Endodermal cell (in vitro differentiated cells): ENCODE results near the gene ZNF839. TPM values are rescaled to one million over a fixed set of nuclear protein-coding genes. Genes with fewer than 3 reads are reported as not detected.
"Not testable (repeated sequence)": the region's sequence is repeated elsewhere in the genome, so short reads cannot be mapped to it uniquely, and the experiment has no call there.

Experiments used
- DNase-seq: peaks from one replicate; pipeline ENCODE4 v3.0.0-alpha.2; 2017
- H3K27ac ChIP-seq: 2 replicates; pipeline ENCODE4 v1.5.1; 2013; ENCODE audit warnings: mild to moderate bottlenecking, low read depth, low read length, moderate library complexity
- H3K27me3 ChIP-seq: 2 replicates; pipeline ENCODE4 v1.6.1; 2013; ENCODE audit warnings: mild to moderate bottlenecking, low read length, moderate library complexity; ENCODE audit not compliant: insufficient read depth, control insufficient read depth, poor library complexity, severe bottlenecking
- H3K36me3 ChIP-seq: 2 replicates; pipeline ENCODE4 v1.7.0; 2013; ENCODE audit warnings: mild to moderate bottlenecking, low read length, moderate library complexity; ENCODE audit not compliant: control insufficient read depth, insufficient read depth
- H3K4me1 ChIP-seq: one replicate; pipeline ENCODE4 v1.7.0; 2013; ENCODE audit warnings: low read length; ENCODE audit not compliant: control insufficient read depth, insufficient read depth
- H3K4me3 ChIP-seq: 2 replicates; pipeline ENCODE4 v1.5.1; 2013; ENCODE audit warnings: mild to moderate bottlenecking, low read length, moderate library complexity
- H3K9ac ChIP-seq: 2 replicates; pipeline ENCODE4 v1.6.1; 2013; ENCODE audit warnings: mild to moderate bottlenecking, low read length, moderate library complexity; ENCODE audit not compliant: poor library complexity, severe bottlenecking; ENCODE audit errors: extremely low read depth
- H3K9me3 ChIP-seq: 2 replicates; pipeline ENCODE4 v1.6.1; 2013; ENCODE audit warnings: mild to moderate bottlenecking, low read length, moderate library complexity; ENCODE audit not compliant: control insufficient read depth
- H3K27ac Mint-ChIP-seq: 2 replicates; pipeline ENCODE4 v1.8.0; 2020; ENCODE audit warnings: mixed read lengths
- H3K27me3 Mint-ChIP-seq: 2 replicates; pipeline ENCODE4 v1.8.0; 2021; ENCODE audit warnings: mild to moderate bottlenecking, mixed read lengths; ENCODE audit not compliant: insufficient read depth
- H3K36me3 Mint-ChIP-seq: 2 replicates; pipeline ENCODE4 v1.8.0; 2020; ENCODE audit warnings: low read depth, mixed read lengths
- H3K4me1 Mint-ChIP-seq: 2 replicates; pipeline ENCODE4 v1.8.0; 2020; ENCODE audit warnings: mixed read lengths
- H3K4me3 Mint-ChIP-seq: 2 replicates; pipeline ENCODE4 v1.8.0; 2020; ENCODE audit warnings: mild to moderate bottlenecking, moderate library complexity, mixed read lengths
- H3K9me3 Mint-ChIP-seq: 2 replicates; pipeline ENCODE4 v1.8.0; 2020; ENCODE audit warnings: mild to moderate bottlenecking, mixed read lengths
- WGBS, 2 experiments: methylation state at CpG; one replicate each; pipeline versions ENCODE4 v1.1.5 to v1.1.7; 2013; ENCODE audit warnings: missing lambda C conversion rate in 2 of 2, mixed read lengths in 1 of 2; ENCODE audit not compliant: insufficient coverage in 1 of 2, insufficient read length in 1 of 2; 5-methylcytosine and 5-hydroxymethylcytosine counted together
- total RNA-seq, 2 donors: library from RNA; stranded (reverse); fragmentation: NEBNext Ultra II Directional in 1 of 2; extraction: Animal tissue kit (Norgen Biotek cat#: 25700) in 1 of 2; gene quantifications; 2 replicates in 1 of 2; 3 replicates in 1 of 2; pipeline ENCODE4 v1.2.1, GENCODE V29; 2021
- TF ChIP-seq, protein P1 (sequence below): fragments of 200-600 bp; sonication (generic); conservative IDR thresholded peaks from 2 replicates; pipeline ENCODE4 v1.5.0; 2021; ENCODE audit warnings: antibody characterized with exemption, mild to moderate bottlenecking

Gene ZNF839
- total RNA-seq, 2 donors from 2014 or later, result 16.5 to 19.1 TPM

DNA sequence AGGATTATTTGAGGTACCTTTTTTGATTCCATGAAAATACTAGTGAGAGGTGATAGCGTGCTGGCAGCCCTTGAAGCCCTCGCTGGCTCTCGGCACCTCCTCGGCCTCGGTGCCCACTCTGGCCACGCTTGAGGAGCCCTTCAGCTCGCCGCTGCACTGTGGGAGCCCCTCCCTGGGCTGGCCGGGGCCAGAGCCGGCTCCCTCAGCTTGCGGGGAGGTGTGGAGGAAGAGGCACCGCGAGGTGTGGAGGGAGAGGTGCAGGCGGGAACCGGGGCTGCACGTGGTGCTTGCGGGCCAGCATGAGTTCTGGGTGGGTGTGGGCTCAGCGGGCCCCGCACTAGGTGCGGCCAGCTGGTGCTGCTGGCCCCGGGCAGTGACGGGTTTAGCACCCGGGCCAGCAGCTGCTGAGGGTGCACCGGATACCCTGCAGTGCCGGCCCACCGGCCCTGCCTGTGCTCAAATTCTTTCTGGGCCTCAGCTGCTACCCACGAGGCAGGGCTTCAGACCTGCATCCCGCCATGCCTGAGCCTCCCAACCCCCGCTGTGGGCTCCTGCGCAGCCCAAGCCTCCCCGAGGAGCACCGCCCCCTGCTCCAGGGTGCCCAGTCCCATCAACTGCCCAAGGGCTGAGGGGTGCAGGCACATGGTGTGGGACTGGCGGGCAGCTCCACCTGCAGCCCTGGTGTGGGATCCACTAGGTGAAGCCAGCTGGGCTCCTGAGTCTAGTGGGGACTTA lies 21.9 kb upstream of the ZNF839 start:
- no peaks in the 10 kb centered on the region for H3K4me1 ChIP-seq
- H3K4me3 ChIP-seq, result no peak overlapping the region
- no peak overlapping the region for H3K9ac ChIP-seq
- no peaks in the 10 kb centered on the region for H3K9me3 ChIP-seq
- Mint-ChIP-seq H3K4me1 (no peaks in the 10 kb centered on the region), H3K9me3 (peaks cover 19% of the 10 kb centered on the region), H3K36me3 (peaks cover 9% of the 10 kb centered on the region), H3K4me3 (no peak overlapping the region), H3K27me3 (no peaks in the 10 kb centered on the region), H3K27ac (no peak overlapping the region)
- TF ChIP-seq, protein P1, sequence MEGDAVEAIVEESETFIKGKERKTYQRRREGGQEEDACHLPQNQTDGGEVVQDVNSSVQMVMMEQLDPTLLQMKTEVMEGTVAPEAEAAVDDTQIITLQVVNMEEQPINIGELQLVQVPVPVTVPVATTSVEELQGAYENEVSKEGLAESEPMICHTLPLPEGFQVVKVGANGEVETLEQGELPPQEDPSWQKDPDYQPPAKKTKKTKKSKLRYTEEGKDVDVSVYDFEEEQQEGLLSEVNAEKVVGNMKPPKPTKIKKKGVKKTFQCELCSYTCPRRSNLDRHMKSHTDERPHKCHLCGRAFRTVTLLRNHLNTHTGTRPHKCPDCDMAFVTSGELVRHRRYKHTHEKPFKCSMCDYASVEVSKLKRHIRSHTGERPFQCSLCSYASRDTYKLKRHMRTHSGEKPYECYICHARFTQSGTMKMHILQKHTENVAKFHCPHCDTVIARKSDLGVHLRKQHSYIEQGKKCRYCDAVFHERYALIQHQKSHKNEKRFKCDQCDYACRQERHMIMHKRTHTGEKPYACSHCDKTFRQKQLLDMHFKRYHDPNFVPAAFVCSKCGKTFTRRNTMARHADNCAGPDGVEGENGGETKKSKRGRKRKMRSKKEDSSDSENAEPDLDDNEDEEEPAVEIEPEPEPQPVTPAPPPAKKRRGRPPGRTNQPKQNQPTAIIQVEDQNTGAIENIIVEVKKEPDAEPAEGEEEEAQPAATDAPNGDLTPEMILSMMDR, result no peak
- WGBS, 2 experiments, result 94 to 98% methylated on average over 17 to 33 of the region's 33 CpGs
- H3K36me3 ChIP-seq, result no peaks in the 10 kb centered on the region
- H3K27me3 ChIP-seq, result no peaks in the 10 kb centered on the region
- DNase-seq, result no peak
- H3K27ac ChIP-seq, result no peak overlapping the region

GRCh38 chr14:102298303-102299070 lies 21.1 kb upstream of the ZNF839 start:
- H3K27me3 Mint-ChIP-seq, H3K27me3 ChIP-seq, H3K36me3 ChIP-seq, H3K4me1 ChIP-seq, H3K36me3 Mint-ChIP-seq, H3K9ac ChIP-seq, H3K4me1 Mint-ChIP-seq, H3K4me3 Mint-ChIP-seq, H3K27ac Mint-ChIP-seq, H3K4me3 ChIP-seq, H3K9me3 ChIP-seq, H3K27ac ChIP-seq, DNase-seq: not testable (repeated sequence)
- peaks cover 19% of the 10 kb centered on the region for H3K9me3 Mint-ChIP-seq
- WGBS, 2 experiments, result 93 to 95% methylated on average over 10 to 12 of the region's 12 CpGs

DNA sequence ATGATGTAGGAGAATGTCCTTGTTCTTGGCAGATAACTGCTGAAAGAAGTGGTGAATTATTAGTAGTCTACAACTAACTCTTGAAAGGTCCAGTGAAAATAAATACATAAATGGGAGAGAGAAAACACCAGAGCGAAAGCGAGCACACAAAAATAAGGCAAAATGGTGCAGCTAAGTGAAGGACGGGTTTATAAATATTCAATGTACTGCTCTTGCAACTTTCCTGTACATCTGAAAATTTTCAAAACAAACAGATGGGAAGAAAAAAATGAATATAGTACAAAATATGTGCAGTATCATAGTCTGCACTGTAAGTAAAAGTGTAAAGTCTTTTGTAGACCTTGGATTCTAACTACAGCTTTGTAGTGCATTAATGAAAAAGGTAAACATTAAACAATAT lies 15.9 kb upstream of the ZNF839 start:
- Mint-ChIP-seq H3K4me1 (peaks cover 4% of the 10 kb centered on the region), H3K36me3 (peaks cover 3% of the 10 kb centered on the region), H3K9me3 (peaks cover 3% of the 10 kb centered on the region), H3K27ac (no peak overlapping the region), H3K27me3 (peaks cover 9% of the 10 kb centered on the region), H3K4me3 (no peak overlapping the region)
- Histone ChIP-seq H3K27ac (no peak overlapping the region), H3K4me3 (peak overlapping the region; percentile 83), H3K4me1 (no peaks in the 10 kb centered on the region), H3K27me3 (no peaks in the 10 kb centered on the region), H3K36me3 (no peaks in the 10 kb centered on the region), H3K9ac (no peak overlapping the region), H3K9me3 (no peaks in the 10 kb centered on the region)
- TF ChIP-seq, protein P1, result no peak
- 94 to 98% methylated on average over 3 of the region's 3 CpGs for WGBS, 2 experiments
- DNase-seq, result no peak
